H1 (cell line): Measurements from ENCODE around the gene SSR2. TPM values are rescaled to one million over a fixed set of nuclear protein-coding genes. Genes with fewer than 3 reads are reported as not detected.
A peak's percentile ranks its signal among the peaks of the same experiment; 100 is the strongest.

ENCODE experiments used
- HDAC2 ChIP-seq, 2 experiments: fragments of 300-600 bp in 1 of 2; sonication (generic) in 1 of 2; IDR thresholded peaks; 2 replicates each; pipeline ENCODE4 v1.6.1; 2011 to 2012; ENCODE audit warnings: low read depth in 2 of 2, low read length in 2 of 2, mild to moderate bottlenecking in 2 of 2, moderate library complexity in 2 of 2, borderline replicate concordance in 1 of 2, inconsistent platforms in 1 of 2
- MAX ChIP-seq: IDR thresholded peaks from 2 replicates; pipeline ENCODE4 v1.6.1; 2012; ENCODE audit warnings: inconsistent platforms
- RFX5 ChIP-seq: IDR thresholded peaks from 2 replicates; pipeline ENCODE4 v1.6.1; 2011; ENCODE audit warnings: low read depth, low read length, improper control_type of control experiment, borderline replicate concordance
- SIRT6 ChIP-seq: IDR thresholded peaks from one replicate; pipeline ENCODE4 v1.7.1; 2012; ENCODE audit warnings: low read length, inconsistent platforms
- polyA plus RNA-seq, 7 experiments: library from polyadenylated mRNA; depleted of rRNA in 3 of 7; stranded (reverse) in 5 of 7; unstranded in 2 of 7; fragments of >200 nt in 5 of 7; fragments of 200-250 nt in 2 of 7; gene quantifications; 1 replicate in 5 of 7; 2 replicates in 1 of 7; 4 replicates in 1 of 7; pipeline versions ENCODE4 v1.2.1 to v1.2.3, GENCODE V29; 2011 to 2013; ENCODE audit warnings: missing spikeins in 2 of 7, mixed read lengths in 2 of 7
- total RNA-seq: library from RNA; stranded (reverse); fragmentation: NEBNext Ultra II Directional; extraction: Animal tissue kit (Norgen Biotek cat#: 25700); gene quantifications from 2 replicates; pipeline ENCODE4 v1.2.1, GENCODE V29; 2021

Gene SSR2
- total and polyA plus RNA-seq, 2 of the 8 experiments (the other 6 are each of a cell fraction or from before 2014, with no cell fraction given): 190 to 648 TPM

- TF ChIP-seq MAX (0 out of 2 replicates have a peak, but pooled peaks have one; percentile 11), RFX5 (no peak), HDAC2 (IDR thresholded peaks at IDR 0.05; ENCODE audit: borderline replicate concordance in 1 of 2, low read depth in 2 of 2, low read length in 2 of 2) (no peak; a peak in 2 of 4 replicates), SIRT6 (no peak)
Observed at GRCh38 chr1:156053768-156054499, 33.2 kb upstream of the SSR2 start, which contains the start of gene UBQLN4 (continued).
